Endodermal cell (in vitro differentiated cells): ENCODE data around the gene FSD1. TPM values are rescaled to one million over a fixed set of nuclear protein-coding genes. Genes with fewer than 3 reads are reported as not detected.

ENCODE experiments used
- DNase-seq: peaks from one replicate; pipeline ENCODE4 v3.0.0-alpha.2; 2017
- H3K27ac ChIP-seq: 2 replicates; pipeline ENCODE4 v1.5.1; 2013; ENCODE audit warnings: mild to moderate bottlenecking, low read depth, low read length, moderate library complexity
- H3K27me3 ChIP-seq: 2 replicates; pipeline ENCODE4 v1.6.1; 2013; ENCODE audit warnings: mild to moderate bottlenecking, low read length, moderate library complexity; ENCODE audit not compliant: insufficient read depth, control insufficient read depth, poor library complexity, severe bottlenecking
- H3K36me3 ChIP-seq: 2 replicates; pipeline ENCODE4 v1.7.0; 2013; ENCODE audit warnings: mild to moderate bottlenecking, low read length, moderate library complexity; ENCODE audit not compliant: control insufficient read depth, insufficient read depth
- H3K4me1 ChIP-seq: one replicate; pipeline ENCODE4 v1.7.0; 2013; ENCODE audit warnings: low read length; ENCODE audit not compliant: control insufficient read depth, insufficient read depth
- H3K4me3 ChIP-seq: 2 replicates; pipeline ENCODE4 v1.5.1; 2013; ENCODE audit warnings: mild to moderate bottlenecking, low read length, moderate library complexity
- H3K9ac ChIP-seq: 2 replicates; pipeline ENCODE4 v1.6.1; 2013; ENCODE audit warnings: mild to moderate bottlenecking, low read length, moderate library complexity; ENCODE audit not compliant: poor library complexity, severe bottlenecking; ENCODE audit errors: extremely low read depth
- H3K9me3 ChIP-seq: 2 replicates; pipeline ENCODE4 v1.6.1; 2013; ENCODE audit warnings: mild to moderate bottlenecking, low read length, moderate library complexity; ENCODE audit not compliant: control insufficient read depth
- H3K27ac Mint-ChIP-seq: 2 replicates; pipeline ENCODE4 v1.8.0; 2020; ENCODE audit warnings: mixed read lengths
- H3K27me3 Mint-ChIP-seq: 2 replicates; pipeline ENCODE4 v1.8.0; 2021; ENCODE audit warnings: mild to moderate bottlenecking, mixed read lengths; ENCODE audit not compliant: insufficient read depth
- H3K36me3 Mint-ChIP-seq: 2 replicates; pipeline ENCODE4 v1.8.0; 2020; ENCODE audit warnings: low read depth, mixed read lengths
- H3K4me1 Mint-ChIP-seq: 2 replicates; pipeline ENCODE4 v1.8.0; 2020; ENCODE audit warnings: mixed read lengths
- H3K4me3 Mint-ChIP-seq: 2 replicates; pipeline ENCODE4 v1.8.0; 2020; ENCODE audit warnings: mild to moderate bottlenecking, moderate library complexity, mixed read lengths
- H3K9me3 Mint-ChIP-seq: 2 replicates; pipeline ENCODE4 v1.8.0; 2020; ENCODE audit warnings: mild to moderate bottlenecking, mixed read lengths
- CTCF ChIP-seq: fragments of 200-600 bp; sonication (generic); conservative IDR thresholded peaks from 2 replicates; pipeline ENCODE4 v1.5.0; 2021; ENCODE audit warnings: antibody characterized with exemption, mild to moderate bottlenecking
- WGBS, 2 experiments: methylation state at CpG; one replicate each; pipeline versions ENCODE4 v1.1.5 to v1.1.7; 2013; ENCODE audit warnings: missing lambda C conversion rate in 2 of 2, mixed read lengths in 1 of 2; ENCODE audit not compliant: insufficient coverage in 1 of 2, insufficient read length in 1 of 2; 5-methylcytosine and 5-hydroxymethylcytosine counted together
- total RNA-seq, 2 donors: library from RNA; stranded (reverse); fragmentation: NEBNext Ultra II Directional in 1 of 2; extraction: Animal tissue kit (Norgen Biotek cat#: 25700) in 1 of 2; gene quantifications; 2 replicates in 1 of 2; 3 replicates in 1 of 2; pipeline ENCODE4 v1.2.1, GENCODE V29; 2021

FSD1 gene
- total RNA-seq, 2 donors from 2014 or later = 33.3 to 37.9 TPM

- H3K36me3 ChIP-seq = no peaks in the 10 kb centered on the region
- H3K9ac ChIP-seq = no peak overlapping the region
- TF ChIP-seq CTCF = no peak
- H3K4me1 ChIP-seq = peaks cover 3% of the 10 kb centered on the region
- no peak overlapping the region for H3K4me3 ChIP-seq
- no peaks in the 10 kb centered on the region for H3K9me3 ChIP-seq
- no peak overlapping the region for H3K27ac ChIP-seq
- no peak for DNase-seq
- Mint-ChIP-seq H3K4me1 (peaks cover 33% of the 10 kb centered on the region), H3K27me3 (no peaks in the 10 kb centered on the region), H3K9me3 (no peaks in the 10 kb centered on the region), H3K27ac (no peak overlapping the region), H3K36me3 (peaks cover 4% of the 10 kb centered on the region), H3K4me3 (no peak overlapping the region)
- WGBS, 2 experiments = 89 to 92% methylated on average over 17 to 22 of the region's 22 CpGs
- no peaks in the 10 kb centered on the region for H3K27me3 ChIP-seq
Measured at GRCh38 chr19:4372165-4373012, 68.0 kb downstream of the FSD1 start.

- Histone ChIP-seq H3K4me3 (no peak overlapping the region), H3K36me3 (no peaks in the 10 kb centered on the region), H3K9me3 (no peaks in the 10 kb centered on the region), H3K27me3 (no peaks in the 10 kb centered on the region), H3K4me1 (peaks cover 3% of the 10 kb centered on the region), H3K27ac (peak overlapping the region; percentile 83), H3K9ac (no peak overlapping the region)
- WGBS, 2 experiments = 97 to 100% methylated on average over 2 to 8 of the region's 8 CpGs
- DNase-seq = no peak
- Mint-ChIP-seq H3K36me3 (peaks cover 1% of the 10 kb centered on the region), H3K27ac (no peak overlapping the region), H3K4me1 (peaks cover 33% of the 10 kb centered on the region), H3K9me3 (no peaks in the 10 kb centered on the region), H3K4me3 (no peak overlapping the region), H3K27me3 (no peaks in the 10 kb centered on the region)
- TF ChIP-seq CTCF = no peak
Measured at GRCh38 chr19:4373013-4373367, 68.6 kb downstream of the FSD1 start.

Other genes with a start within 250 kb of the FSD1 start
- 10 to 100 TPM; 19.2 to 22.1 TPM for gene ZBTB7A, start 237.7 kb upstream of the FSD1 start, total RNA-seq
- gene MAP2K2, start 180.5 kb upstream of the FSD1 start, total RNA-seq = 100 to 1,000 TPM; 191 TPM
- gene CREB3L3, start 151.0 kb upstream of the FSD1 start, total RNA-seq = under 1 TPM; 0.26 to 0.31 TPM
- 10 to 100 TPM; 22.1 to 29.1 TPM for gene SIRT6, start 122.0 kb upstream of the FSD1 start, total RNA-seq
- 1 to 10 TPM in 1 of 2 donors, under 1 TPM in 1; 0.77 to 2.0 TPM for gene ANKRD24, start 121.9 kb upstream of the FSD1 start, total RNA-seq
- gene EBI3, start 75.1 kb upstream of the FSD1 start, total RNA-seq = not detected
- 10 to 100 TPM; 15.8 to 16.4 TPM for gene YJU2, start 57.5 kb upstream of the FSD1 start, total RNA-seq
- 1 to 10 TPM; 2.8 to 6.6 TPM for gene SHD, start 25.3 kb upstream of the FSD1 start, total RNA-seq
- under 1 TPM; 0.58 to 0.70 TPM for gene TMIGD2, start 2.2 kb upstream of the FSD1 start, total RNA-seq
- gene STAP2, start 34.2 kb downstream of the FSD1 start, total RNA-seq = 10 to 100 TPM; 12.7 to 13.3 TPM
- 10 to 100 TPM; 51.5 to 55.9 TPM for gene MPND, start 39.0 kb downstream of the FSD1 start, total RNA-seq
- 10 to 100 TPM; 76.8 to 77.0 TPM for gene SH3GL1, start 95.9 kb downstream of the FSD1 start, total RNA-seq
- gene CHAF1A, start 98.0 kb downstream of the FSD1 start, total RNA-seq = 10 to 100 TPM; 70.7 to 76.9 TPM
- gene UBXN6, start 153.2 kb downstream of the FSD1 start, total RNA-seq = 10 to 100 TPM; 31.2 to 36.9 TPM
- gene HDGFL2, start 167.7 kb downstream of the FSD1 start, total RNA-seq = 100 to 1,000 TPM; 117 TPM
- under 1 TPM; 0.33 to 0.66 TPM for gene PLIN4, start 213.9 kb downstream of the FSD1 start, total RNA-seq
- gene PLIN5, start 230.6 kb downstream of the FSD1 start, total RNA-seq = 1 to 10 TPM; 3.7 to 3.9 TPM
- gene LRG1, start 235.4 kb downstream of the FSD1 start, total RNA-seq = 1 to 10 TPM in 1 of 2 donors, under 1 TPM in 1; 0.86 to 1.4 TPM